22Rv1 (cell line): ENCODE results near the gene IFIT5.
"Not testable (repeated sequence)": the region's sequence is repeated elsewhere in the genome, so short reads cannot be mapped to it uniquely, and the experiment has no call there.

Experiments
- ZFX ChIP-seq: fragments of 450-650 bp; IDR thresholded peaks from 2 replicates; pipeline ENCODE4 v1.6.1; 2017; ENCODE audit warnings: antibody characterized with exemption, borderline replicate concordance
- TF ChIP-seq, protein P1 (sequence below): fragments of 450-650 bp; IDR thresholded peaks from 2 replicates; pipeline ENCODE4 v1.5.1; 2017; ENCODE audit warnings: mild to moderate bottlenecking

- TF ChIP-seq, protein P1, sequence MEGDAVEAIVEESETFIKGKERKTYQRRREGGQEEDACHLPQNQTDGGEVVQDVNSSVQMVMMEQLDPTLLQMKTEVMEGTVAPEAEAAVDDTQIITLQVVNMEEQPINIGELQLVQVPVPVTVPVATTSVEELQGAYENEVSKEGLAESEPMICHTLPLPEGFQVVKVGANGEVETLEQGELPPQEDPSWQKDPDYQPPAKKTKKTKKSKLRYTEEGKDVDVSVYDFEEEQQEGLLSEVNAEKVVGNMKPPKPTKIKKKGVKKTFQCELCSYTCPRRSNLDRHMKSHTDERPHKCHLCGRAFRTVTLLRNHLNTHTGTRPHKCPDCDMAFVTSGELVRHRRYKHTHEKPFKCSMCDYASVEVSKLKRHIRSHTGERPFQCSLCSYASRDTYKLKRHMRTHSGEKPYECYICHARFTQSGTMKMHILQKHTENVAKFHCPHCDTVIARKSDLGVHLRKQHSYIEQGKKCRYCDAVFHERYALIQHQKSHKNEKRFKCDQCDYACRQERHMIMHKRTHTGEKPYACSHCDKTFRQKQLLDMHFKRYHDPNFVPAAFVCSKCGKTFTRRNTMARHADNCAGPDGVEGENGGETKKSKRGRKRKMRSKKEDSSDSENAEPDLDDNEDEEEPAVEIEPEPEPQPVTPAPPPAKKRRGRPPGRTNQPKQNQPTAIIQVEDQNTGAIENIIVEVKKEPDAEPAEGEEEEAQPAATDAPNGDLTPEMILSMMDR, result not testable (repeated sequence)
- TF ChIP-seq ZFX, result not testable (repeated sequence)
Observed at GRCh38 chr10:89410551-89410950, 3.8 kb upstream of the IFIT5 start.
